Measurements from ENCODE around the gene RAPGEF1. TPM values are rescaled to one million over a fixed set of nuclear protein-coding genes. Genes with fewer than 3 reads are reported as not detected.

The RAPGEF1 gene
- total and polyA plus RNA-seq, 2 donors (not counting 3 experiments of a cell fraction or from before 2014, with no cell fraction given), result 50.0 to 124 TPM

DNA sequence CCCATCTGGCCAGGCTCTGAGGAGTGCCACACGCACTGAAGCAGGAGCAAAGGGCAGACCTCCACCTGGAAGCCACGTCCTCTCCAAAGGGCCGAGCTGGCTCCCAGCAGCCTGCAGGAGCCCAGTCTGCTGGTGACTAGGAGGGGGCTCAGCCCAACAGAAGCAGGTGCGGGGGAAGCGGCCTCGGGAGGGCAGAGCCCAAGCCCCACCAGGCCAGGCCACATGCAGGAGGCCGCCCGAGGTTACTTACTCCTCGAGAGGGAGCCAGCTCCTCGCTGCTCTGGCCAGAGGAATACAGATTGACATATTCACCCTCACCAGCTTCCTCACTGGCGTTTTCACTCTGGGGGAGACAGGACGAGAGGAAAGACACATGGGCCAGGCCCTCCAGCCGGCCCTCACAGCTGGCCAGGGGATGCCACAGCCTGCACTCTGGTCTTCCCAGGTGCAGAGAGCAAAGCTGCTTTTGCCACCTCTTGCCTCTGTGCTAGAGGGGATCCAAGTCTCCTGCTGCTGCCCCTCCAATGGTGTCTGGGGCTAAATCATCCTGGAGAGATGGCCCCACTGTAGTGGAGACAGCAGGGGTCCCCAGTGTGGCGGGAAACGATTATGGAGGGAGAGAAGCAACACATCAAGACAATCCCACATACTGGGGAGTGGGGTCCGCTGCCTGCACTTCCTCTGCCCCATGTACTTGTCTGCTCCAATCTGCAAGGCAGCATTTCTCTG lies 136.0 kb downstream of the RAPGEF1 start:
- BruUV-seq (replicated peaks), result no TSS peak
- no peak overlapping the region for H3K9ac ChIP-seq (replicated peaks; ENCODE audit: extremely low read depth, insufficient read depth, low read length)
- intact Hi-C loops (cut with micrococcal nuclease), result no loop called here
- no peak overlapping the region for H2AFZ ChIP-seq (ENCODE audit: low read depth, low read length)
- H3K4me1 ChIP-seq (ENCODE audit: control insufficient read depth, extremely low read depth, insufficient read depth, low read length), result peaks cover 11% of the 10 kb centered on the region
- no peaks in the 10 kb centered on the region for H4K20me1 ChIP-seq (replicated peaks; ENCODE audit: control insufficient read depth, extremely low read depth, insufficient read depth, low read length)
- no peaks in the 10 kb centered on the region for H3K27me3 ChIP-seq (ENCODE audit: control insufficient read depth in 2 of 2, insufficient read depth in 2 of 2, low read length in 2 of 2)
- dilution Hi-C loops (cut with MboI; ENCODE audit: extremely low pct_ligation_motif_present, low sequenced_read_pairs), result no loop called here
- no peak for TF ChIP-seq EZH2 (IDR thresholded peaks at IDR 0.05; ENCODE audit: borderline replicate concordance, low read depth, low read length, severe bottlenecking)
- TF ChIP-seq FOS (IDR thresholded peaks at IDR 0.05; ENCODE audit: borderline replicate concordance, insufficient read depth, low read length), result no peak
- no peak for TF ChIP-seq JUN (IDR thresholded peaks at IDR 0.05; ENCODE audit: borderline replicate concordance, insufficient read depth, insufficient read length, low read depth)
- no peak for TF ChIP-seq GATA2 (IDR thresholded peaks at IDR 0.05; ENCODE audit: insufficient read depth, insufficient read length, low read depth, low read length)
- TF ChIP-seq, protein P1, sequence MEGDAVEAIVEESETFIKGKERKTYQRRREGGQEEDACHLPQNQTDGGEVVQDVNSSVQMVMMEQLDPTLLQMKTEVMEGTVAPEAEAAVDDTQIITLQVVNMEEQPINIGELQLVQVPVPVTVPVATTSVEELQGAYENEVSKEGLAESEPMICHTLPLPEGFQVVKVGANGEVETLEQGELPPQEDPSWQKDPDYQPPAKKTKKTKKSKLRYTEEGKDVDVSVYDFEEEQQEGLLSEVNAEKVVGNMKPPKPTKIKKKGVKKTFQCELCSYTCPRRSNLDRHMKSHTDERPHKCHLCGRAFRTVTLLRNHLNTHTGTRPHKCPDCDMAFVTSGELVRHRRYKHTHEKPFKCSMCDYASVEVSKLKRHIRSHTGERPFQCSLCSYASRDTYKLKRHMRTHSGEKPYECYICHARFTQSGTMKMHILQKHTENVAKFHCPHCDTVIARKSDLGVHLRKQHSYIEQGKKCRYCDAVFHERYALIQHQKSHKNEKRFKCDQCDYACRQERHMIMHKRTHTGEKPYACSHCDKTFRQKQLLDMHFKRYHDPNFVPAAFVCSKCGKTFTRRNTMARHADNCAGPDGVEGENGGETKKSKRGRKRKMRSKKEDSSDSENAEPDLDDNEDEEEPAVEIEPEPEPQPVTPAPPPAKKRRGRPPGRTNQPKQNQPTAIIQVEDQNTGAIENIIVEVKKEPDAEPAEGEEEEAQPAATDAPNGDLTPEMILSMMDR (IDR thresholded peaks at IDR 0.05; ENCODE audit: extremely low read depth in 1 of 2, insufficient read depth in 1 of 2, low read depth in 1 of 2, low read length in 2 of 2), result no peak
- TF ChIP-seq POLR2A (IDR thresholded peaks at IDR 0.05; ENCODE audit: low read depth, low read length), result no peak
- TF ChIP-seq, protein P2, sequence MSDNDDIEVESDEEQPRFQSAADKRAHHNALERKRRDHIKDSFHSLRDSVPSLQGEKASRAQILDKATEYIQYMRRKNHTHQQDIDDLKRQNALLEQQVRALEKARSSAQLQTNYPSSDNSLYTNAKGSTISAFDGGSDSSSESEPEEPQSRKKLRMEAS (IDR thresholded peaks at IDR 0.05; ENCODE audit: insufficient read depth, insufficient read length), result no peak
- no peak for TF ChIP-seq MYC (IDR thresholded peaks at IDR 0.05; ENCODE audit: low read depth, low read length)
- no peak for TF ChIP-seq POLR2AphosphoS5 (IDR thresholded peaks at IDR 0.05; ENCODE audit: insufficient read depth, low read depth, low read length)
- H3K79me2 ChIP-seq (ENCODE audit: control insufficient read depth, insufficient read depth, low read length), result no peaks in the 10 kb centered on the region
- CTCF ChIA-PET, result interaction anchor here (1.4 kb wide), 2 partner anchors 12 to 32 kb away, joined by 3 read pairs; no protein-coding TSS in a partner anchor
- POLR2A ChIA-PET, result no interaction called here
- H3K9me1 ChIP-seq (replicated peaks; ENCODE audit: control insufficient read depth, extremely low read depth, insufficient read depth, low read length), result no peaks in the 10 kb centered on the region
- H3K36me3 ChIP-seq (ENCODE audit: control insufficient read depth in 2 of 2, extremely low read depth in 1 of 2, insufficient read depth in 2 of 2, low read length in 2 of 2), result peaks cover 0 to 36% of the 10 kb centered on the region in 2 experiments
- no peak for FAIRE-seq
- no peak for DNase-seq (ENCODE audit: low read depth, low spot score)
- H3K27ac ChIP-seq (ENCODE audit: insufficient read depth, low read depth, low read length), result no peak overlapping the region
- H3K4me2 ChIP-seq (ENCODE audit: insufficient read depth, low read length), result no peak overlapping the region
- H3K9me3 ChIP-seq (replicated peaks; ENCODE audit: control insufficient read depth, insufficient read depth, low read length), result no peaks in the 10 kb centered on the region
- no peak overlapping the region for H3K4me3 ChIP-seq (replicated peaks in 1 of 3; ENCODE audit: insufficient read depth in 1 of 3, low read depth in 1 of 3, low read length in 3 of 3)
